ENCODE results near the gene IKZF2. TPM values are rescaled to one million over a fixed set of nuclear protein-coding genes. Genes with fewer than 3 reads are reported as not detected.

The IKZF2 gene
- polyA plus RNA-seq, 1 donor (not counting 4 experiments of a cell fraction or from before 2014, with no cell fraction given), result 8.2 TPM

DNA sequence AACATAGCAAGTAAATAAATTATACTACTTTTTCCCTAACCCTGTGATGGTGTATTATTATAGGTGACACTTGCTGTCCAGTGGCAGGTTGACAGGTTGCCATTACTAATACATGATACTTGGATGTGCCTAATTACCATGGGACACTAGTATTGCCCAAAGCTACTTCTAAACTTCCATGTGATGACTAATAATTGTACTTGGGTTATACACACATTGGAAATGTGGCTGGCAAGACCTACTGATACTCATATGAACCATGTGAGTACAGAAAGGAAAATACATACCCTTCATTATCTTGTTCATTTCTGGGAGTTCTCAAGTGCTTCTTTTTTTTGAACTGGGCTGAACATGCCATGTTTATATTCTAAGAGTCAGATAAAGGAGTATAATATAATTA lies 156.4 kb downstream of the IKZF2 start:
- H3K9me3 ChIP-seq (ENCODE audit: control insufficient read depth, low read depth, low read length), result no peaks in the 10 kb centered on the region
- no peaks in the 10 kb centered on the region for H3K79me2 ChIP-seq (ENCODE audit: control insufficient read depth, insufficient read depth, low read length)
- no peak for TF ChIP-seq EZH2 (IDR thresholded peaks at IDR 0.05; ENCODE audit: low read length)
- TF ChIP-seq, protein P1, sequence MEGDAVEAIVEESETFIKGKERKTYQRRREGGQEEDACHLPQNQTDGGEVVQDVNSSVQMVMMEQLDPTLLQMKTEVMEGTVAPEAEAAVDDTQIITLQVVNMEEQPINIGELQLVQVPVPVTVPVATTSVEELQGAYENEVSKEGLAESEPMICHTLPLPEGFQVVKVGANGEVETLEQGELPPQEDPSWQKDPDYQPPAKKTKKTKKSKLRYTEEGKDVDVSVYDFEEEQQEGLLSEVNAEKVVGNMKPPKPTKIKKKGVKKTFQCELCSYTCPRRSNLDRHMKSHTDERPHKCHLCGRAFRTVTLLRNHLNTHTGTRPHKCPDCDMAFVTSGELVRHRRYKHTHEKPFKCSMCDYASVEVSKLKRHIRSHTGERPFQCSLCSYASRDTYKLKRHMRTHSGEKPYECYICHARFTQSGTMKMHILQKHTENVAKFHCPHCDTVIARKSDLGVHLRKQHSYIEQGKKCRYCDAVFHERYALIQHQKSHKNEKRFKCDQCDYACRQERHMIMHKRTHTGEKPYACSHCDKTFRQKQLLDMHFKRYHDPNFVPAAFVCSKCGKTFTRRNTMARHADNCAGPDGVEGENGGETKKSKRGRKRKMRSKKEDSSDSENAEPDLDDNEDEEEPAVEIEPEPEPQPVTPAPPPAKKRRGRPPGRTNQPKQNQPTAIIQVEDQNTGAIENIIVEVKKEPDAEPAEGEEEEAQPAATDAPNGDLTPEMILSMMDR (optimal IDR thresholded peaks at IDR 0.05 in 1 of 3, IDR thresholded peaks at IDR 0.05 in 1 of 3, conservative IDR thresholded peaks at IDR 0.05 in 1 of 3; ENCODE audit: extremely low read depth in 1 of 3, insufficient read depth in 2 of 3, low read length in 3 of 3), result no peak
- no peak overlapping the region for H3K4me3 ChIP-seq (ENCODE audit: control insufficient read depth in 2 of 3, extremely low read depth in 1 of 3, insufficient read depth in 2 of 3, low read depth in 1 of 3, low read length in 3 of 3)
- H2AFZ ChIP-seq (ENCODE audit: control insufficient read depth, low read length), result no peak overlapping the region
- DNase-seq (ENCODE audit: low read depth, low spot score) (no peak), FAIRE-seq (no peak)
- peaks cover 8% of the 10 kb centered on the region for H3K4me1 ChIP-seq (ENCODE audit: control insufficient read depth, extremely low read depth, insufficient read depth, low read length)
- H3K27me3 ChIP-seq (ENCODE audit: control insufficient read depth, extremely low read depth, insufficient read depth, low read length), result no peaks in the 10 kb centered on the region
- no peak overlapping the region for H3K9ac ChIP-seq (ENCODE audit: control insufficient read depth, extremely low read depth, insufficient read depth, low read length)
- no peaks in the 10 kb centered on the region for H3K9me1 ChIP-seq (ENCODE audit: control insufficient read depth, extremely low read depth, insufficient read depth, low read length)
- no peak overlapping the region for H3K27ac ChIP-seq (ENCODE audit: control insufficient read depth, insufficient read depth, low read length)
- dilution Hi-C loops (cut with MboI; ENCODE audit: extremely low pct_ligation_motif_present, low sequenced_read_pairs), result no loop called here
- H3K4me2 ChIP-seq (ENCODE audit: control insufficient read depth, extremely low read depth, insufficient read depth, low read depth, low read length), result no peak overlapping the region
- H3K36me3 ChIP-seq (ENCODE audit: control insufficient read depth in 2 of 2, extremely low read depth in 1 of 2, insufficient read depth in 2 of 2, low read length in 2 of 2), result no peaks in the 10 kb centered on the region
- H4K20me1 ChIP-seq (ENCODE audit: control insufficient read depth, extremely low read depth, insufficient read depth, low read length), result no peaks in the 10 kb centered on the region

DNA sequence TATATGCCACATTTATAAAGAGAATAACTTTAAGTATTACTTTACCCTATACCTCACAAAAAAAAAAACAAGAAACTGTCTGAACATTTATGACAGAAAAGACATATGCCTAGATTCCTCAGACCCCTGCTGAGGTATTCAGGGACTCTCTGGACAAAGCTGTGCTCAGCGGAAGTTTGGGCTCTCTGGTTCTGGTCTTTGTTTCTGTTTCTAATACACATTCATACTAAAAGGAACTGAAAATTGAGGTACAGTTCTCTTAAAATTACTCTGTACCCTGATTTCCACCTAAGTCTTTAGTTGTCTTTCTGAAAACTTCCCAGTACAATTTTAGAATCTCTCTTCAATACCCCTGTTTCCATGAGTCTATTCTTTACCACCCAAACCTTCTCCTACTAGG lies 160.3 kb downstream of the IKZF2 start:
- no peak overlapping the region for H2AFZ ChIP-seq (ENCODE audit: control insufficient read depth, low read length)
- H3K27me3 ChIP-seq (ENCODE audit: control insufficient read depth, extremely low read depth, insufficient read depth, low read length), result no peaks in the 10 kb centered on the region
- no peak for DNase-seq (ENCODE audit: low read depth, low spot score)
- H4K20me1 ChIP-seq (ENCODE audit: control insufficient read depth, extremely low read depth, insufficient read depth, low read length), result no peaks in the 10 kb centered on the region
- H3K9ac ChIP-seq (ENCODE audit: control insufficient read depth, extremely low read depth, insufficient read depth, low read length), result no peak overlapping the region
- dilution Hi-C loops (cut with MboI; ENCODE audit: extremely low pct_ligation_motif_present, low sequenced_read_pairs), result no loop called here
- no peak for TF ChIP-seq EZH2 (IDR thresholded peaks at IDR 0.05; ENCODE audit: low read length)
- TF ChIP-seq, protein P1 (optimal IDR thresholded peaks at IDR 0.05 in 1 of 3, IDR thresholded peaks at IDR 0.05 in 1 of 3, conservative IDR thresholded peaks at IDR 0.05 in 1 of 3; ENCODE audit: extremely low read depth in 1 of 3, insufficient read depth in 2 of 3, low read length in 3 of 3), result no peak
- H3K4me2 ChIP-seq (ENCODE audit: control insufficient read depth, extremely low read depth, insufficient read depth, low read depth, low read length), result no peak overlapping the region
- no peak overlapping the region for H3K4me3 ChIP-seq (ENCODE audit: control insufficient read depth in 2 of 3, extremely low read depth in 1 of 3, insufficient read depth in 2 of 3, low read depth in 1 of 3, low read length in 3 of 3)
- no peak overlapping the region for H3K27ac ChIP-seq (ENCODE audit: control insufficient read depth, insufficient read depth, low read length)
- no peaks in the 10 kb centered on the region for H3K36me3 ChIP-seq (ENCODE audit: control insufficient read depth in 2 of 2, extremely low read depth in 1 of 2, insufficient read depth in 2 of 2, low read length in 2 of 2)
- H3K9me3 ChIP-seq (ENCODE audit: control insufficient read depth, low read depth, low read length), result no peaks in the 10 kb centered on the region
- no peaks in the 10 kb centered on the region for H3K9me1 ChIP-seq (ENCODE audit: control insufficient read depth, extremely low read depth, insufficient read depth, low read length)
- H3K4me1 ChIP-seq (ENCODE audit: control insufficient read depth, extremely low read depth, insufficient read depth, low read length), result no peaks in the 10 kb centered on the region
- H3K79me2 ChIP-seq (ENCODE audit: control insufficient read depth, insufficient read depth, low read length), result no peaks in the 10 kb centered on the region
- FAIRE-seq, result no peak

Data from keratinocyte (primary cell).